RWPE1 (cell line): ENCODE measurements around the gene GTPBP6.

Experiments
- CTCF ChIA-PET: fragments of 350-600 bp; sonication (Branson Sonifier 250); formaldehyde crosslinking; extraction: SDS; loops from one replicate; lab custom pipeline; 2021; lab: Yijun Ruan, JAX
- POLR2A ChIA-PET: fragments of 400-600 bp; formaldehyde crosslinking; extraction: SDS; loops from one replicate; lab custom pipeline; 2020; ENCODE audit warnings: antibody characterized with exemption; ENCODE audit not compliant: low non-redundant PET; lab: Yijun Ruan, JAX
- DNase-seq: peaks from one replicate; pipeline ENCODE4 v3.0.0; 2012; ENCODE audit warnings: low spot score
- H3K27ac ChIP-seq: fragments of 450-650 bp; 2 replicates; pipeline ENCODE4 v1.5.1; 2017
- TF ChIP-seq, protein P1 (sequence below): fragments of 450-650 bp; conservative IDR thresholded peaks from 2 replicates; pipeline ENCODE4 v1.5.1; 2017; ENCODE audit warnings: low read depth, mild to moderate bottlenecking

GTPBP6 gene

DNA sequence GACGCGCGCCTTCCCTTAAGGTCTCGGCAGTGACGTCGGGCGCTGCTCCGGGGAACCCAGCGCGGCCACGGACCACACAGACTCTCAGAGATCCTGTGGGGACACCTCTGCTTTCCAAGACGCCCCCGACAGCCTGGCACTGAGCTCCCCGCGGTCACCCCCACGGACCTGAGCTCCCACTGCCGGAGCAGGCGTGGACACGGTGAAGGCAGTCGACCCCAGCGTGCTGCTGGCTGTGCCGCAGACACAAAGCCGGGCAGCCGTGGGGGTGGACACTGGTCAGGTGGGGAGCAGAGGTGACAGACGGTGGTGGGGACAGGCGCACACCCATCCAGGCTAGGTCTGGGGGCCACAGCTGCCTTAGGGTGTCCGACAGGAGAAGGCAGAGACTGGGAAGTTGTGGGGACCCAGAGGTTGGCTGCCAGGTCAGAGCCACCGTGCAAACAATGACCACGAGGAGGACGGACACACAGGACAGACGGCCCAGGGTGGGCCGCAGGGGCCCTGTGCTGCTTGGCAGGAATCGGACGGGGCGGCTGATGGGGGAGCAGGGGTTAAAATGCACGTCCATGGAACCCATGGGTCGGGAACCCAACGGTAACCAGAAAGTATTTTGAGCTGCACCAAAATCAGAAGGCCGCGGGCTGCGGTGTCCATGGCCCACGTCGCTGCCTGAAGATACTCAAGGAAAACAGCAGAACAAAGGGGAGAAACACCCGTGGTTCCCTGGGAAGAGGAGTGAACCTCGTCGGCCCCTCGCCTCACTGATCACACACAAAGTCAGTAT is 16.6 kb upstream of the GTPBP6 start:
- POLR2A ChIA-PET: no interaction called here
- TF ChIP-seq, protein P1, sequence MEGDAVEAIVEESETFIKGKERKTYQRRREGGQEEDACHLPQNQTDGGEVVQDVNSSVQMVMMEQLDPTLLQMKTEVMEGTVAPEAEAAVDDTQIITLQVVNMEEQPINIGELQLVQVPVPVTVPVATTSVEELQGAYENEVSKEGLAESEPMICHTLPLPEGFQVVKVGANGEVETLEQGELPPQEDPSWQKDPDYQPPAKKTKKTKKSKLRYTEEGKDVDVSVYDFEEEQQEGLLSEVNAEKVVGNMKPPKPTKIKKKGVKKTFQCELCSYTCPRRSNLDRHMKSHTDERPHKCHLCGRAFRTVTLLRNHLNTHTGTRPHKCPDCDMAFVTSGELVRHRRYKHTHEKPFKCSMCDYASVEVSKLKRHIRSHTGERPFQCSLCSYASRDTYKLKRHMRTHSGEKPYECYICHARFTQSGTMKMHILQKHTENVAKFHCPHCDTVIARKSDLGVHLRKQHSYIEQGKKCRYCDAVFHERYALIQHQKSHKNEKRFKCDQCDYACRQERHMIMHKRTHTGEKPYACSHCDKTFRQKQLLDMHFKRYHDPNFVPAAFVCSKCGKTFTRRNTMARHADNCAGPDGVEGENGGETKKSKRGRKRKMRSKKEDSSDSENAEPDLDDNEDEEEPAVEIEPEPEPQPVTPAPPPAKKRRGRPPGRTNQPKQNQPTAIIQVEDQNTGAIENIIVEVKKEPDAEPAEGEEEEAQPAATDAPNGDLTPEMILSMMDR: no peak
- CTCF ChIA-PET: no interaction called here
- no peak for DNase-seq
- no peak overlapping the region for H3K27ac ChIP-seq

DNA sequence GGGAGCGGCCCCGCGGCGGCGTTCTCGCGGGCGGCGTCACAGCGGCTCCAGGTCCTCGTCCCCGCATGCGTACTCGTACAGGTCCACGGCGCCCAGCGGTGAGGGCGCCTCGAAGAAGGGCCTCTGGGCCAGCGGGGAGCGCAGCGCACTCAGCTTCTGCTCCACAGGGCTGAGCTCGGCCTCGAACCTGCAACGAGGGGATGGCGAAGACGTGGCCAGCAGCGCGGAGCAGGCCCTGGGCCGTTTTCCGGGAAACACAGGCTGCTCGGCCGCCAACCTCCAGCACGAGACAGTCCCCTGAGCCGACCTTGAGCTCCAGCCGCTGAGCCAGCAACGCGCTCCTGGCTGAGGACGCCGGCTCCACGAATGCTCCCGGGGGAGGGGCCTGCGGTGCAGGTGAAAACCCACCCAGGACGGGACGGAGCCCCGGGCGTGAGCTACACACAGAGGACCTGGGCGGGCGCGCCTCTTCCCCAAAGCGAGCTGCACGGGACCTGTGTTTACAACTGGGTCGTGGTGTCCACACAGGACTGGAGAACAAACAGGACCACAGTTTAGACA is 15.8 kb upstream of the GTPBP6 start:
- ChIA-PET CTCF (no interaction called here), POLR2A (no interaction called here)
- TF ChIP-seq, protein P1: no peak
- H3K27ac ChIP-seq: no peak overlapping the region
- DNase-seq: no peak

DNA sequence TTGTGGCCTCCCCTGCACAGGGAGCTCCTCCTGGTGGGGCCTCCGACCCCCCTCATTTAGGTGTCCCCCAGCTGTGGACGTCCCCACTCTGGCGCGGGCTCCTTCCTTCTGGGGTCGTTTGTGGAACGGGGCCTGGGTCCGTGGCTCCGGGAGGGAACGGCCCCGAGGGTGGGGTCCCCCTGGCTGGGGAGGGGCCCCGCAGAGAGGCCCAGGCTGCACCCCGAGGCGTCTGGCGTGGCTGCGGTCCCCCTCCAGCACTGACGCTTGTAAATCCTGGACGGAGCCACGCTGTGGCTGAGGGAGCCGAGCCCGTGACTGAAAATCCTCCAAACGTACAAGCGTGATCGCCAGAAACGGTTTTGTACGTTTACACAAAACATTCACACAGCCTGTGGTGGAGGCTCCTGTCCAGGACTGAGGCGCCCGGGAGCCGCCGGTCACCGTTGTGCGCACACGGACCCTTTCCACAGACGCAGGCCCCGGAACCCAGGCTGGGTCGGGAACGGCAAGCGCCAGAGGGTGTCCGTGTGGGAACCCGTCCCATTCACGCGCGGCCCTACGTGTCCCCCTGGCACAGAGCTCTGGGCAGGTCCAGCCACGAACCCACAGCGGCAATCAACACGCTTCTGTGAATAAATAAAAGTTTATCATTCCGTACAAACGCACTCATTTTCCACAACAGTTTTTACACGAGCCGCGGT is 15.2 kb upstream of the GTPBP6 start:
- ChIA-PET CTCF (no interaction called here), POLR2A (no interaction called here)

DNA sequence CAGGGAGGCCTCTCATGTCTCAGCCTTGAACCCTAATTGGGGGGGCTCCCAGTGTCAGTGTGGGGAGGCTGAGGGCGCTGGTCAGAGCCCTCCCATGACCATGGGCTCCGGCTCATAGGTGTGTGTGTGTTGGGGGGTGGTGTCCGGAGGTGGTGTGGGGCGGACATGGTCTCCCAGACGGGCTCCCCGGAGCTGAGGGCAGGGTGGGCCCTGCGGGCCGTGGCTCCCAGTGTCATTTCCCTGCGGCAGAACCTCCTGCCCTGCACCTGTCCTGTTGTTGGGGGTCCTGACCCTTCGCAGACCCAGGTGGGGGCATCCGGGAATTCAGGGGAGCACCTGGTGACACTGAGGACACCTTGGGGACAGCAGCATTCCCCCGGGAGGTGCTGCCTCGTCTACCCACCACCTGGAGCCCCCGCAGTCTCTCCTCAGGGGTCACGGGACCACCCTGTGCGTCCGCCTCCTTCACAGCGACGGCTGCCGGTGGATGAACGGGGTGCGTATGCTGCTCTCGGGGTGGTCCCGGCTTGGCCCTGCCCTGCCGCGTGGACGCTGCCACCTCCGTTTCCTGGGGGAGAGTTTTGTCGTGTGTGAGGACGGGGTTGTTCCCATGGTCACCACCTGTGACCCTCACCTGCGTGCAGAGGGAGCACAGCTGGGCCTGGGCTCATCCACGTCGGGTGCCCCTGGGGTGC is 14.5 kb upstream of the GTPBP6 start:
- ChIA-PET POLR2A (no interaction called here), CTCF (no interaction called here)
- no peak for DNase-seq
- TF ChIP-seq, protein P1: no peak
- H3K27ac ChIP-seq: no peak overlapping the region

More for the DNA sequence above, 15.2 kb upstream of the GTPBP6 start:
- no peak overlapping the region for H3K27ac ChIP-seq
- DNase-seq: no peak
- TF ChIP-seq, protein P1: no peak

DNA sequence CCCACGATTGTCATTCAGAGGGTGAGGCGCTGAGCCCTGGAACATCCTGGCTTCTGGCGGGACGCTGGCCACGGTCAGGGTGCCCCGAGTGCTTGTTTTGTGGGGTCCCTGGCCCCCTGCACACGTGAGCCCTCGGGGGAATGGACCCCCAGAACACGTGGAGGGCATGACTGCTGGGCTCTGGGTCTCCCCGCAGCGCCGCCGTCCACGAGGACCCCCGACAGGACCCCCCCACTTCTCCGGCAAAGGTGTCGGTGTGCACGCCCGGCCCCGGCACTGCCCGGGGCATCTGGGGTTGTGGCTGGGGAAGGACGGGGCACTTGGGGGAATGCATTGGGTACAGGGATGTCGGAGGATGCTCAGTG is 13.9 kb upstream of the GTPBP6 start:
- TF ChIP-seq, protein P1: no peak
- ChIA-PET CTCF (no interaction called here), POLR2A (no interaction called here)
- DNase-seq: no peak
- no peak overlapping the region for H3K27ac ChIP-seq

DNA sequence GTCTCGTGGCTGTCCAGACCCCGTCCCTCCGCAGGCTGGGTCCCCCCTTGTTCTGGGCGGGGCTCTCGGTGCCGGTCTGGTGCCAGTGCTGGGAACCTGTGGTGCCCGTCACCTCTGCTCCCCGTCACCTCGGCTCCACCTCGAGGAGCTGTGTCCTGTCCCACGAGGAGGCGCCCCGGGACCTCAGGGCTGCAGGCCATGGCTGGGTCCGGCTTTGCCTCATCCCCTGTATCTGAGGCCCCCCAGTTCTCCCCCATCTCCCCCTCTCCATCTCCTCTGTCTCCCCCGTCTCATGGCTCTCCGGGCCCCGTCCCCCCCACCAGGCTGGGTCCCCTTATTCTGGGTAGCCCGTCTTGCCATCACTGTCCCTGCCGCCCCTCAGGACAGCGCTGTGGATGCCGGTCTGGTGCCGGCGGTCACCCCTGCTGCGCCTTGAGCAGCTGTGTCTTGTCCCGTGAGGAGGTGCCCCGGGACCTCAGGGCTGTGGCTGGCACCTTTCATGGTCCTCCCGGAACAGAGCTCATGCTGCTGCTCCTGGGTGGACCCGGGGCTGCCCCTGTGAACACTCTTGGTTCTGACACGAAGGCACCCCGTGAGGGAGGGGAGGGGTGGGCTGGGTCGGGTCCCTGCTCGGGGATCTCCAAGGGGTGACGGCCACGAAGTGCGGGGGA is 13.4 kb upstream of the GTPBP6 start:
- ChIA-PET CTCF (no interaction called here), POLR2A (no interaction called here)
- DNase-seq: no peak
- TF ChIP-seq, protein P1: no peak
- H3K27ac ChIP-seq: no peak overlapping the region
